ENCODE results near the gene BEX4.

- no peak for TF ChIP-seq CTCF (conservative IDR thresholded peaks at IDR 0.05; ENCODE audit: low read length)
- TF ChIP-seq EZH2phosphoT487 (IDR thresholded peaks at IDR 0.05; ENCODE audit: borderline replicate concordance), result no peak
Measured at GRCh38 chrX:103254171-103254824, 39.4 kb downstream of the BEX4 start.
